ENCODE results near the gene SH3GLB2. TPM values are rescaled to one million over a fixed set of nuclear protein-coding genes. Genes with fewer than 3 reads are reported as not detected.

SH3GLB2 gene
- total RNA-seq (100 to 1,000 TPM in 2 of 5 experiments, 10 to 100 TPM in 3; 76.3 to 106 (median 86.2) TPM), polyA plus RNA-seq (10 to 100 TPM; 22.5 to 31.7 TPM), total RNA-seq (101 reads per million, percentile 85 among the genes with 10 or more reads in this experiment)

DNA sequence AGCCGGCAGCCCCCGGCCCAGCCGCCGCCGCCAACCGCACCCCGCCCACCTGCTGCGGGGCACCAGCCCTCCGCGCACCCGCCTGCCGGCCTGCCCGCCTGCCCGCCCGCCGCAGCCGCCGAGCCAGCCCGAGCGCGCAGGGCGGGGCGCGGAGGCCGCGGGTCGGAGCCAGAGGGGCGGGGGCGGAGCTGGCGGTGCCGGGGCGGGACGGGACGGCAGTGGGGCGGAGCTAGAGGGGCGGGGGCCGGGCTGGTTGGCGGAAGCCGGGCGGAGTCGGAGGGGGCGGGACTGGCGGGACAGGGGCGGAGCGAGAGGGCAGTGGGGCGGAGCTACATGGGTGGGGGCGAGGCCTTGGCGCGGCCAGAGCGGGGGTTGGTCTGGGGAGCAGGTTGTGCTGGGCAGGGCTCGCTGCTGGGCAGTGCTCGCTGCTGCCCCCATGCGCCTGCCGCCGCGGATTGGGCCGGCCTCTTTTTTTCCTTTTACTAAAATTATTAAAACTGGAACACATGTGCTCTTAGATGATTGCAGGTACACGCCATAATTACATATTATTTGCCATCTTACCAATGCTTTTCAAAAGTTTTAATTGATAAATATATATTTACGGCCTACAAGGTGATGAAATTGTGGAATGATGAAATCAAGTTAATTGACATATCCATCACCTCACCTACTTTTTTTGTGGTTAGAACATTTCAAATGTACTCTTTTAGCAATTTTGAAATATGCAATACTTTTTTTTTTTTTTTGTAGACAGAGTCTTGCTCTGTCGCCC is at the start of gene SH3GLB2:
Gene SH3GLB2, minus strand, starts transcription at position 140 of the 775 bp plus-strand sequence. CDS start 177 bp downstream, outside the sequence.
- intact Hi-C loops (cut with micrococcal nuclease): loop anchor here (1.0 to 5.0 kb wide), 13 partner anchors 8 to 752 kb away; partner anchors contain the start of genes DOLPP1 (in 2 of the 2), LRRC8A (in 2 of the 2), MIGA2 (in 2 of the 2) and COQ4 (in 1 of the 2)
- ChIA-PET CTCF (interaction anchor here (0.5 kb wide), 1 partner anchor 43 kb away, joined by 3 read pairs; no protein-coding TSS in a partner anchor), POLR2A (interaction anchor here (0.7 to 2.1 kb wide), 5 partner anchors 8 to 657 kb away, joined by 3 to 10 read pairs (median 6); partner anchors contain the start of genes DOLPP1, MIGA2 and URM1)
- Mint-ChIP-seq H3K36me3 (no peaks in the 10 kb centered on the region), H3K27me3 (no peaks in the 10 kb centered on the region), H3K4me3 (peak within 1 kb of the TSS; percentile 81 to 92 (median 83)), H3K4me1 (peaks cover 13 to 37% (median 25%) of the 10 kb centered on the region in 7 donors), H3K9me3 (no peaks in the 10 kb centered on the region), H3K27ac (peak within 1 kb of the TSS; percentile 62 to 90 (median 78))
- peak within 1 kb of the TSS; percentile 72 for H3K27ac ChIP-seq (ENCODE audit: low read depth, low read length)
- no peaks in the 10 kb centered on the region for H3K36me3 ChIP-seq (ENCODE audit: control insufficient read depth in 2 of 3, insufficient read depth in 3 of 3, low read length in 3 of 3)
- no peaks in the 10 kb centered on the region for H3K27me3 ChIP-seq (ENCODE audit: control insufficient read depth in 2 of 2, insufficient read depth in 2 of 2, low read length in 2 of 2)
- no peaks in the 10 kb centered on the region for H3K9me3 ChIP-seq (ENCODE audit: control insufficient read depth in 2 of 3, low read length in 3 of 3)
- ATAC-seq (peak; percentile 94), DNase-seq (peak in 8 of 9 donors; percentile 81 to 97 (median 88))
- peak within 1 kb of the TSS; percentile 76 for H3K4me3 ChIP-seq (ENCODE audit: low read length)
- peaks cover 13 to 18% of the 10 kb centered on the region in 2 donors for H3K4me1 ChIP-seq (ENCODE audit: control insufficient read depth in 2 of 2, insufficient read depth in 2 of 2, low read length in 2 of 2)

DNA sequence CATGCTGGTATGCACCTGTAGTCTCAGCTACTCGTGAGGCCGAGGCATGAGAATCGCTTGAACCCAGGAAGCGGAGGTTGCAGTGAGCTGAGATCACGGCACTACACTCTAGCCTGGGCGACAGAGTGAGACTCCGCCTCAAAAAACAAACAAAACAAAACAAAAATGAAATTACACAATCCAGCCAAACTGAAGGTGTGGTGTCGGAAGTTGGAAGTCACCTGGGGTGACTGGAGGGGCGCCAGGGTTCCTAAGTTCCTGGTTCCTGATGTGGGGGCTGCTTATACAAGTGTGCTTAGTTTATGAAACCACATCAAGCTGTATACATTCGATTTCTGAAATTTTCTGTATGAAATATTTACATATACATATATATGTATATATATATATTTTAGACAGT is 49.1 kb upstream of the SH3GLB2 start:
- ATAC-seq: no peak
- H3K4me1 Mint-ChIP-seq: peaks cover 0 to 34% (median 27%) of the 10 kb centered on the region in 7 donors
- peaks cover 14 to 21% of the 10 kb centered on the region in 2 donors for H3K4me1 ChIP-seq (ENCODE audit: control insufficient read depth in 2 of 2, insufficient read depth in 2 of 2, low read length in 2 of 2)
- H3K9me3 ChIP-seq (ENCODE audit: control insufficient read depth in 2 of 3, low read length in 3 of 3): no peaks in the 10 kb centered on the region
- no peak overlapping the region for H3K4me3 Mint-ChIP-seq
- H3K4me3 ChIP-seq (ENCODE audit: low read length): no peak overlapping the region
- H3K36me3 ChIP-seq (ENCODE audit: control insufficient read depth in 2 of 3, insufficient read depth in 3 of 3, low read length in 3 of 3): peaks cover 0 to 3% (median 0%) of the 10 kb centered on the region in 3 experiments
- no peaks in the 10 kb centered on the region for H3K27me3 ChIP-seq (ENCODE audit: control insufficient read depth in 2 of 2, insufficient read depth in 2 of 2, low read length in 2 of 2)
- H3K27ac ChIP-seq (ENCODE audit: low read depth, low read length): no peak overlapping the region
- H3K27ac Mint-ChIP-seq: no peak overlapping the region
- intact Hi-C loops (cut with micrococcal nuclease): no loop called here
- peaks cover 0 to 4% (median 0%) of the 10 kb centered on the region in 11 donors for H3K9me3 Mint-ChIP-seq
- DNase-seq: no peak
- CTCF ChIA-PET: no interaction called here
- no peaks in the 10 kb centered on the region for H3K36me3 Mint-ChIP-seq
- POLR2A ChIA-PET: no interaction called here
- H3K27me3 Mint-ChIP-seq: no peaks in the 10 kb centered on the region

DNA sequence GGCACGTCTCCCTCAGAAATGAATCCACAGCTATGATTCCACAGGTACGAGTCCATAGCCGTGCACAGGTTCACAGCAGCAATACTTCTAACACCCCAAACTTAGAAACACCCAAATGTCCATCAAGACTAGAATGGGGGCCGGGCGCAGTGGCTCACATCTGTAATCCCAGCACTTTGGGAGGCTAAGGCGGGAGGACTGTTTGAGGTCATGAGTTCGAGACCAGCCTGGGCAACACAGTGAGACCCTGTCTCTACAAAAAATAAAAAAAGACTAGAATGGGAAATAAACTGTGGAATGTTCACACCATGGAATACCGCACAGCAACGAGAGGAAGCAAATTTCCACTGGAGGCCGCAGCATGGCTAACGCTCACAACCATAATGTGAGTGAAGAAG is 48.5 kb upstream of the SH3GLB2 start:
- Histone ChIP-seq H3K4me3 (ENCODE audit: low read length) (no peak overlapping the region), H3K27me3 (ENCODE audit: control insufficient read depth in 2 of 2, insufficient read depth in 2 of 2, low read length in 2 of 2) (no peaks in the 10 kb centered on the region), H3K36me3 (ENCODE audit: control insufficient read depth in 2 of 3, insufficient read depth in 3 of 3, low read length in 3 of 3) (peaks cover 0 to 3% (median 0%) of the 10 kb centered on the region in 3 experiments), H3K4me1 (ENCODE audit: control insufficient read depth in 2 of 2, insufficient read depth in 2 of 2, low read length in 2 of 2) (peaks cover 14 to 15% of the 10 kb centered on the region in 2 donors), H3K9me3 (ENCODE audit: control insufficient read depth in 2 of 3, low read length in 3 of 3) (no peaks in the 10 kb centered on the region), H3K27ac (ENCODE audit: low read depth, low read length) (no peak overlapping the region)
- no peaks in the 10 kb centered on the region for H3K27me3 Mint-ChIP-seq
- H3K4me1 Mint-ChIP-seq: peaks cover 4 to 33% (median 26%) of the 10 kb centered on the region in 7 donors
- CTCF ChIA-PET: no interaction called here
- no peaks in the 10 kb centered on the region for H3K36me3 Mint-ChIP-seq
- ATAC-seq (no peak), DNase-seq (no peak)
- POLR2A ChIA-PET: no interaction called here
- no peak overlapping the region for H3K27ac Mint-ChIP-seq
- H3K4me3 Mint-ChIP-seq: no peak overlapping the region
- peaks cover 0 to 4% (median 0%) of the 10 kb centered on the region in 11 donors for H3K9me3 Mint-ChIP-seq
- intact Hi-C loops (cut with micrococcal nuclease): no loop called here

DNA sequence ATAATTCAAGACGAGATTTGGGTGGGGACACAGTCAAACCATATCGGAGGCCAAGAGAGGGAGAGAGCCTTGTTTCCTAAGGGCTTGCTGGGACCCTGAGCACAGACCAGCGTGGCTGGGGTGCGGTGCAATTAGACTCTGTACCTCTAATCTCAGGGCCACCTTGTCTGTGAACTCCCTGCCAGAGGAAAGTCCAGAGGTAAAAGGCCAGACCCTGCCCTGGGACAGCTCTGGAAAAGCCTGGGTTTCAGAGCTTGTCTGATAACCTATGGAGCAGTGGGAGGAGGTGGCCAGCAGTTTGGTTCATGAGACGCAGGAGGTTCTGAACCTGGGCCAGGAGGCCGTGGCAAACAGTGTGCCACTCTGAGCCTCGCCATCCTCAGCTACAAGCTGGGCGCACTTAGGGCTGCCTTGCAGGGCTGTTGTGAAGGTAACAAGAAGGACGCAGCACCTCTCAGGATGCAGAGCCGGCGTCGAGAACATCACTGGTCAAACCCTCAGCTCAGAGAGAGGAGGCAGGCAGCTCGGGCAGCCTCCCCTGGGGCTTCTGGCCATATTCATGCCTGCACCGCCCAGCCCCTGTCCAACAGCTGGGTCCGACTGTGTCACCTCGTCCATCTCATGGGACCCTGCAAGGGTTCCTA is 48.0 kb upstream of the SH3GLB2 start:
- POLR2A ChIA-PET: no interaction called here
- no peaks in the 10 kb centered on the region for H3K9me3 ChIP-seq (ENCODE audit: control insufficient read depth in 2 of 3, low read length in 3 of 3)
- H3K4me1 ChIP-seq (ENCODE audit: control insufficient read depth in 2 of 2, insufficient read depth in 2 of 2, low read length in 2 of 2): peaks cover 13 to 17% of the 10 kb centered on the region in 2 donors
- Mint-ChIP-seq H3K4me1 (peaks cover 7 to 36% (median 28%) of the 10 kb centered on the region in 7 donors), H3K27ac (peak overlapping the region in 3 of 9 donors; percentile 14 to 68 (median 68)), H3K27me3 (no peaks in the 10 kb centered on the region), H3K36me3 (no peaks in the 10 kb centered on the region), H3K4me3 (no peak overlapping the region), H3K9me3 (peaks cover 0 to 4% (median 0%) of the 10 kb centered on the region in 11 donors)
- peaks cover 0 to 5% (median 0%) of the 10 kb centered on the region in 3 experiments for H3K36me3 ChIP-seq (ENCODE audit: control insufficient read depth in 2 of 3, insufficient read depth in 3 of 3, low read length in 3 of 3)
- DNase-seq (no peak), ATAC-seq (no peak)
- H3K27ac ChIP-seq (ENCODE audit: low read depth, low read length): no peak overlapping the region
- H3K4me3 ChIP-seq (ENCODE audit: low read length): no peak overlapping the region
- intact Hi-C loops (cut with micrococcal nuclease): no loop called here
- CTCF ChIA-PET: no interaction called here
- H3K27me3 ChIP-seq (ENCODE audit: control insufficient read depth in 2 of 2, insufficient read depth in 2 of 2, low read length in 2 of 2): no peaks in the 10 kb centered on the region

DNA sequence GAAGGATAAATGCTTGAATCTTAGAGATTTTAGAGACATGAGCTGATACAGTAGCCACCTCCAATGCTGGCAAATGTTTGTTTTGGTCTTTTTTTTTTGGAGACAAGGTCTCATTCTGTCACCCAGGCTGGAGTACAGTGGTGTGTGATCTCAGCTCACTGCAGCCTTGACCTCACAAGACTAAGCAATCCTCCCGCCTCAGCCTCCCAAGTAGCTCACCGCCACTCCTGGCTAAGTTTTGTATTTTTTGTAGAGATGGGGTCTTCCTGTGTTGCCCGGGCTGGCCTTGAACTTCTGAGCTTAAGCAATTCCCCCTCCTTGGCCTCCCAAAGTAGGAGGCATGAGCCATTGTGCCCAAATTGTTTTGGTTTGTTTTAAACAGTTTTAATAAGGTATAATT is 46.0 kb upstream of the SH3GLB2 start:
- H3K4me3 ChIP-seq (ENCODE audit: low read length): no peak overlapping the region
- peak overlapping the region in 1 of 9 donors; percentile 82 for H3K27ac Mint-ChIP-seq
- H3K36me3 Mint-ChIP-seq: peaks cover 0 to 2% (median 0%) of the 10 kb centered on the region in 5 donors
- DNase-seq (no peak), ATAC-seq (no peak)
- intact Hi-C loops (cut with micrococcal nuclease): no loop called here
- H3K36me3 ChIP-seq (ENCODE audit: control insufficient read depth in 2 of 3, insufficient read depth in 3 of 3, low read length in 3 of 3): peaks cover 0 to 7% (median 0%) of the 10 kb centered on the region in 3 experiments
- ChIA-PET CTCF (no interaction called here), POLR2A (interaction anchor here (1.1 kb wide), 1 partner anchor 15 kb away, joined by 3 read pairs; no protein-coding TSS in a partner anchor)
- peaks cover 9 to 36% (median 21%) of the 10 kb centered on the region in 7 donors for H3K4me1 Mint-ChIP-seq
- H3K27me3 Mint-ChIP-seq: no peaks in the 10 kb centered on the region
- no peak overlapping the region for H3K27ac ChIP-seq (ENCODE audit: low read depth, low read length)
- peaks cover 12 to 27% of the 10 kb centered on the region in 2 donors for H3K4me1 ChIP-seq (ENCODE audit: control insufficient read depth in 2 of 2, insufficient read depth in 2 of 2, low read length in 2 of 2)
- H3K9me3 ChIP-seq (ENCODE audit: control insufficient read depth in 2 of 3, low read length in 3 of 3): no peaks in the 10 kb centered on the region
- no peaks in the 10 kb centered on the region for H3K9me3 Mint-ChIP-seq
- no peaks in the 10 kb centered on the region for H3K27me3 ChIP-seq (ENCODE audit: control insufficient read depth in 2 of 2, insufficient read depth in 2 of 2, low read length in 2 of 2)
- peak overlapping the region in 1 of 10 donors; percentile 8 for H3K4me3 Mint-ChIP-seq

DNA sequence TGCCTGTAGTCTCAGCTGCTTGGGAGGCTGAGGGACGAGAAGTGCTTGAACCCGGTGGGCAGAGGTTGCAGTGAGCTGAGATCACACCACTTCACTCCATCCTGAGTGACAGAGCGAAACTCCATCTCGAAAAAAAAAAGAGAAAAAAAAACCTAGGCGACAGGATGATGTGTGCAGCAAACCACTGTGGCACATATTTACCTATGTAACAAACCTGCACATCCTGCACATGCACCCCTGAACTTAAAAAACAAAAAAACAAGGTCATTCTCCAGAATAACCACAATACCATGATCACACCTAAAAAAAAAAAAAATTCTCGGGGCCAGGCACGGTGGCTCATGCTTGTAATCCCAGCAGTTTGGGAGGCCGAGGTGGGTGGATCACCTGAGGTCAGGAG is 45.3 kb upstream of the SH3GLB2 start:
- ChIA-PET POLR2A (interaction anchor here (1.1 kb wide), 1 partner anchor 15 kb away, joined by 3 read pairs; no protein-coding TSS in a partner anchor), CTCF (no interaction called here)
- peaks cover 0 to 7% (median 0%) of the 10 kb centered on the region in 3 experiments for H3K36me3 ChIP-seq (ENCODE audit: control insufficient read depth in 2 of 3, insufficient read depth in 3 of 3, low read length in 3 of 3)
- peak overlapping the region in 2 of 10 donors; percentile 3 to 19 for H3K4me3 Mint-ChIP-seq
- H3K9me3 ChIP-seq (ENCODE audit: control insufficient read depth in 2 of 3, low read length in 3 of 3): no peaks in the 10 kb centered on the region
- ATAC-seq (no peak), DNase-seq (peak in 1 of 9 donors; percentile 11)
- H3K4me1 Mint-ChIP-seq: peaks cover 16 to 41% (median 27%) of the 10 kb centered on the region in 7 donors
- intact Hi-C loops (cut with micrococcal nuclease): no loop called here
- no peaks in the 10 kb centered on the region for H3K27me3 ChIP-seq (ENCODE audit: control insufficient read depth in 2 of 2, insufficient read depth in 2 of 2, low read length in 2 of 2)
- peaks cover 12 to 34% of the 10 kb centered on the region in 2 donors for H3K4me1 ChIP-seq (ENCODE audit: control insufficient read depth in 2 of 2, insufficient read depth in 2 of 2, low read length in 2 of 2)
- H3K27ac ChIP-seq (ENCODE audit: low read depth, low read length): no peak overlapping the region
- H3K4me3 ChIP-seq (ENCODE audit: low read length): no peak overlapping the region
- H3K36me3 Mint-ChIP-seq: peaks cover 0 to 6% (median 0%) of the 10 kb centered on the region in 5 donors
- H3K27ac Mint-ChIP-seq: peak overlapping the region in 8 of 9 donors; percentile 18 to 89 (median 67)
- no peaks in the 10 kb centered on the region for H3K27me3 Mint-ChIP-seq
- H3K9me3 Mint-ChIP-seq: no peaks in the 10 kb centered on the region

All from naive thymus-derived CD4-positive, alpha-beta T cell (primary cell).